OCI-LY7 (cell line): ENCODE measurements around the gene NDUFS6. TPM values are rescaled to one million over a fixed set of nuclear protein-coding genes. Genes with fewer than 3 reads are reported as not detected.

ENCODE experiments used
- BruUV-seq: library from RNA; stranded (reverse); fragments of 400-500 nt; replicated peaks from 2 replicates; lab custom pipeline; 2021; lab: Mats Ljungman, UMichigan
- CTCF ChIA-PET: fragments of 300-600 bp; sonication (Branson Sonifier 250); formaldehyde crosslinking; loops from one replicate; lab custom pipeline; 2022; ENCODE audit warnings: antibody characterized with exemption; ENCODE audit not compliant: unreplicated experiment; lab: Charles Lee
- POLR2A ChIA-PET: fragments of 300-600 bp; sonication (Branson Sonifier 250); formaldehyde crosslinking; loops from one replicate; lab custom pipeline; 2022; ENCODE audit warnings: antibody characterized with exemption; lab: Charles Lee
- DNase-seq: peaks from one replicate; pipeline ENCODE4 v3.0.0-alpha.2; 2015; ENCODE audit warnings: low spot score
- H2AFZ ChIP-seq: fragments of 200-600 bp; sonication (generic), shearing (Covaris generic); 2 replicates; pipeline ENCODE4 v1.6.1; 2014; ENCODE audit warnings: mild to moderate bottlenecking, antibody characterized with exemption, low read length, moderate library complexity
- H3K27ac ChIP-seq: fragments of 200-600 bp; sonication (generic); 2 replicates; pipeline ENCODE4 v1.5.1; 2014; ENCODE audit warnings: mixed run types, low read depth, mild to moderate bottlenecking, moderate library complexity, low read length, inconsistent platforms; ENCODE audit not compliant: poor library complexity, severe bottlenecking
- H3K36me3 ChIP-seq: fragments of 200-600 bp; sonication (generic); 2 replicates; pipeline ENCODE4 v1.6.1; 2014; ENCODE audit warnings: mild to moderate bottlenecking, antibody characterized with exemption, low read length, moderate library complexity, mixed read lengths; ENCODE audit not compliant: insufficient read depth
- H3K4me1 ChIP-seq: fragments of 200-600 bp; sonication (generic); 2 replicates; pipeline ENCODE4 v1.5.1; 2014; ENCODE audit warnings: mild to moderate bottlenecking, low read length; ENCODE audit not compliant: insufficient read depth, poor library complexity, severe bottlenecking
- H3K4me2 ChIP-seq: fragments of 200-600 bp; sonication (generic); 2 replicates; pipeline ENCODE4 v1.6.1; 2014; ENCODE audit warnings: mild to moderate bottlenecking, low read length
- H3K4me3 ChIP-seq: fragments of 200-600 bp; sonication (generic); 2 replicates; pipeline ENCODE4 v1.5.1; 2014; ENCODE audit warnings: mild to moderate bottlenecking, low read depth, low read length; ENCODE audit not compliant: poor library complexity, severe bottlenecking
- H3K79me2 ChIP-seq: fragments of 200-600 bp; sonication (generic); 2 replicates; pipeline ENCODE4 v1.6.1; 2016; ENCODE audit warnings: low read depth, mild to moderate bottlenecking, low read length, moderate library complexity, mixed read lengths; ENCODE audit not compliant: insufficient read depth
- H3K9me2 ChIP-seq: fragments of 200-600 bp; sonication (generic); 2 replicates; pipeline ENCODE4 v1.6.1; 2016; ENCODE audit warnings: mild to moderate bottlenecking, low read length, mixed read lengths; ENCODE audit not compliant: insufficient read depth
- H3K9me3 ChIP-seq: fragments of 200-600 bp; sonication (generic); 2 replicates; pipeline ENCODE4 v1.6.1; 2014; ENCODE audit warnings: mild to moderate bottlenecking, mixed run types, low read length, mixed read lengths
- H4K20me1 ChIP-seq: fragments of 200-600 bp; sonication (generic); 2 replicates; pipeline ENCODE4 v1.6.1; 2014; ENCODE audit warnings: mild to moderate bottlenecking, antibody characterized with exemption, low read length, moderate library complexity, mixed read lengths; ENCODE audit not compliant: insufficient read depth
- CTCF ChIP-seq: fragments of 200-600 bp; sonication (generic); conservative IDR thresholded peaks from 2 replicates; pipeline ENCODE4 v1.5.1; 2014; ENCODE audit warnings: mild to moderate bottlenecking, antibody characterized with exemption, low read length, moderate library complexity, mixed read lengths
- EZH2phosphoT487 ChIP-seq: fragments of 200-600 bp; sonication (generic); IDR thresholded peaks from 2 replicates; pipeline ENCODE4 v1.6.1; 2018; ENCODE audit warnings: low read depth, borderline replicate concordance, mild to moderate bottlenecking, mixed run types, antibody characterized with exemption, low read length, moderate library complexity, mixed read lengths
- intact Hi-C: fragments of 100-400 bp; cut with micrococcal nuclease; formaldehyde crosslinking; loops from one replicate; pipeline ENCODE4 v1.10.0; 2022; ENCODE audit not compliant: unreplicated experiment
- total RNA-seq, 2 experiments: library from RNA; depleted of rRNA in 1 of 2; stranded (reverse); fragments of >200 nt in 1 of 2; shearing (Covaris generic) in 1 of 2; gene quantifications; 2 replicates each; pipeline ENCODE4 v1.2.3, GENCODE V29; 2014 to 2022

Gene NDUFS6
- total RNA-seq, 2 experiments from 2014 or later = 41.5 to 58.7 TPM

GRCh38 chr5:1778138-1779020, 22.8 kb upstream of the NDUFS6 start:
- Histone ChIP-seq H3K9me3 (no peaks in the 10 kb centered on the region), H3K79me2 (no peaks in the 10 kb centered on the region), H3K36me3 (no peaks in the 10 kb centered on the region), H3K9me2 (no peaks in the 10 kb centered on the region), H3K4me2 (no peak overlapping the region), H2AFZ (no peak overlapping the region), H4K20me1 (no peaks in the 10 kb centered on the region), H3K4me3 (no peak overlapping the region), H3K4me1 (peaks cover 19% of the 10 kb centered on the region), H3K27ac (no peak overlapping the region)
- no peak for DNase-seq
- no TSS peak for BruUV-seq
- intact Hi-C loops = no loop called here
- no peak for TF ChIP-seq CTCF
- no peak for TF ChIP-seq EZH2phosphoT487
- ChIA-PET POLR2A (no interaction called here), CTCF (no interaction called here)

GRCh38 chr5:1779021-1779680, 22.1 kb upstream of the NDUFS6 start:
- H3K36me3 ChIP-seq = no peaks in the 10 kb centered on the region
- DNase-seq = no peak
- no peaks in the 10 kb centered on the region for H4K20me1 ChIP-seq
- H3K9me2 ChIP-seq = no peaks in the 10 kb centered on the region
- TF ChIP-seq CTCF (no peak), EZH2phosphoT487 (no peak)
- intact Hi-C loops = no loop called here
- no peak overlapping the region for H3K4me3 ChIP-seq
- H3K4me1 ChIP-seq = peaks cover 24% of the 10 kb centered on the region
- no peaks in the 10 kb centered on the region for H3K9me3 ChIP-seq
- no peak overlapping the region for H2AFZ ChIP-seq
- BruUV-seq = no TSS peak
- no peaks in the 10 kb centered on the region for H3K79me2 ChIP-seq
- no peak overlapping the region for H3K27ac ChIP-seq
- ChIA-PET POLR2A (no interaction called here), CTCF (no interaction called here)
- H3K4me2 ChIP-seq = no peak overlapping the region
